Loucy (cell line): ENCODE data around the gene LTB4R.
A peak's percentile ranks its signal among the peaks of the same experiment; 100 is the strongest.

Experiments used
- H2AFZ ChIP-seq: fragments of 200-600 bp; sonication (generic); 2 replicates; pipeline ENCODE4 v1.6.0; 2016; ENCODE audit warnings: antibody characterized with exemption, mild to moderate bottlenecking, low read length, moderate library complexity
- H3F3A ChIP-seq: fragments of 200-600 bp; 2 replicates; pipeline ENCODE4 v1.6.0; 2016; ENCODE audit warnings: antibody characterized with exemption, low read depth, mild to moderate bottlenecking
- H3K27me3 ChIP-seq: fragments of 200-600 bp; sonication (generic); 2 replicates; pipeline ENCODE4 v1.6.1; 2014; ENCODE audit warnings: low read length, mild to moderate bottlenecking; ENCODE audit not compliant: insufficient read depth, poor library complexity, severe bottlenecking
- H3K36me3 ChIP-seq: fragments of 200-600 bp; sonication (generic); 2 replicates; pipeline ENCODE4 v1.6.1; 2016; ENCODE audit warnings: low read length; ENCODE audit not compliant: insufficient read depth
- H3K4me1 ChIP-seq: fragments of 200-600 bp; sonication (generic); 2 replicates; pipeline ENCODE4 v1.5.1; 2014; ENCODE audit warnings: low read length, mild to moderate bottlenecking; ENCODE audit not compliant: insufficient read depth, poor library complexity, severe bottlenecking
- H3K4me2 ChIP-seq: fragments of 200-600 bp; sonication (generic); 2 replicates; pipeline ENCODE4 v1.6.0; 2014; ENCODE audit warnings: antibody characterized with exemption, low read length, low read depth, mild to moderate bottlenecking; ENCODE audit not compliant: poor library complexity, severe bottlenecking
- H3K4me3 ChIP-seq: fragments of 200-600 bp; sonication (generic); 2 replicates; pipeline ENCODE4 v1.5.1; 2014; ENCODE audit warnings: low read length, mild to moderate bottlenecking, mixed read lengths; ENCODE audit not compliant: poor library complexity, severe bottlenecking
- H3K79me2 ChIP-seq: fragments of 200-600 bp; sonication (generic); 2 replicates; pipeline ENCODE4 v1.6.1; 2014; ENCODE audit warnings: low read length; ENCODE audit not compliant: insufficient read depth
- H3K9ac ChIP-seq: fragments of 200-600 bp; sonication (generic); 2 replicates; pipeline ENCODE4 v1.6.0; 2014; ENCODE audit warnings: mild to moderate bottlenecking, low read depth, low read length, moderate library complexity; ENCODE audit not compliant: poor library complexity, severe bottlenecking
- H3K9me2 ChIP-seq: fragments of 200-600 bp; sonication (generic); replicated peaks from 2 replicates; pipeline ENCODE4 v1.6.1; 2016; ENCODE audit warnings: low read depth, low read length, mixed read lengths
- H3K9me3 ChIP-seq: fragments of 200-600 bp; sonication (generic); 2 replicates; pipeline ENCODE4 v1.6.1; 2014; ENCODE audit warnings: mild to moderate bottlenecking, antibody characterized with exemption, low read length, low read depth; ENCODE audit not compliant: insufficient read depth
- H4K20me1 ChIP-seq: fragments of 200-600 bp; sonication (generic); 2 replicates; pipeline ENCODE4 v1.6.0; 2014; ENCODE audit warnings: antibody characterized with exemption, low read length, mild to moderate bottlenecking; ENCODE audit not compliant: insufficient read depth, poor library complexity, severe bottlenecking
- CTCF ChIP-seq: fragments of 200-600 bp; sonication (generic); conservative IDR thresholded peaks from 2 replicates; pipeline ENCODE4 v1.5.1; 2014; ENCODE audit warnings: mild to moderate bottlenecking, antibody characterized with exemption, low read length
- EZH2phosphoT487 ChIP-seq: fragments of 200-600 bp; IDR thresholded peaks from 2 replicates; pipeline ENCODE4 v1.6.1; 2018; ENCODE audit warnings: antibody characterized with exemption, mild to moderate bottlenecking, moderate library complexity, borderline replicate concordance

The LTB4R gene

GRCh38 chr14:24269910-24270536 is 41.3 kb upstream of the LTB4R start:
- Histone ChIP-seq H4K20me1 (no peaks in the 10 kb centered on the region), H3K4me3 (peak overlapping the region; percentile 84), H3K36me3 (no peaks in the 10 kb centered on the region), H3K9me2 (no peaks in the 10 kb centered on the region), H3K9me3 (no peaks in the 10 kb centered on the region), H3F3A (no peaks in the 10 kb centered on the region), H3K4me1 (peaks cover 14% of the 10 kb centered on the region), H3K27me3 (no peaks in the 10 kb centered on the region), H3K9ac (peak overlapping the region; percentile 92), H3K79me2 (peaks cover 14% of the 10 kb centered on the region; the same call in 1 of the 2 replicates), H2AFZ (no peak overlapping the region), H3K4me2 (peak overlapping the region; percentile 97)
- TF ChIP-seq CTCF (no peak), EZH2phosphoT487 (no peak)

- H3F3A ChIP-seq = no peaks in the 10 kb centered on the region
- peak overlapping the region; percentile 84 for H3K4me3 ChIP-seq
- H3K9me3 ChIP-seq = no peaks in the 10 kb centered on the region
- no peaks in the 10 kb centered on the region for H4K20me1 ChIP-seq
- TF ChIP-seq CTCF (no peak), EZH2phosphoT487 (no peak)
- H3K9ac ChIP-seq = peak overlapping the region; percentile 92
- H3K4me2 ChIP-seq = peak overlapping the region; percentile 97
- peak overlapping the region; percentile 89 for H2AFZ ChIP-seq
- H3K79me2 ChIP-seq = peaks cover 14% of the 10 kb centered on the region; the same call in 1 of the 2 replicates
- peaks cover 14% of the 10 kb centered on the region for H3K4me1 ChIP-seq
- no peaks in the 10 kb centered on the region for H3K9me2 ChIP-seq
- H3K27me3 ChIP-seq = no peaks in the 10 kb centered on the region
- no peaks in the 10 kb centered on the region for H3K36me3 ChIP-seq
Observed at GRCh38 chr14:24270537-24271133, 40.7 kb upstream of the LTB4R start.

GRCh38 chr14:24271134-24271833 is 40.0 kb upstream of the LTB4R start, which contains the start of gene RABGGTA:
Gene RABGGTA, minus strand, starts transcription at chr14:24271597. Its CDS starts 482 bp downstream, at chr14:24271115.
- Histone ChIP-seq H3K4me3 (peak within 1 kb of the TSS; percentile 84), H3K79me2 (peaks cover 14% of the 10 kb centered on the region; the same call in 1 of the 2 replicates), H3K36me3 (no peaks in the 10 kb centered on the region), H3K9me2 (no peaks in the 10 kb centered on the region), H3K27me3 (no peaks in the 10 kb centered on the region), H3K4me2 (peak within 1 kb of the TSS; percentile 97), H3F3A (no peaks in the 10 kb centered on the region), H2AFZ (peak within 1 kb of the TSS; percentile 89), H4K20me1 (no peaks in the 10 kb centered on the region), H3K9me3 (no peaks in the 10 kb centered on the region), H3K4me1 (peaks cover 14% of the 10 kb centered on the region), H3K9ac (peak within 1 kb of the TSS; percentile 92)
- TF ChIP-seq EZH2phosphoT487 (no peak), CTCF (peak; percentile 71)
